Activated CD4-positive, CD25-positive, alpha-beta regulatory T cell treated with anti-CD3 and anti-CD28 coated beads, Interleukin-2, amount 50 U/mL, for 72 hours (primary cell): Measurements from ENCODE around the gene ARHGEF1.

Experiments
- DNase-seq: peaks from one replicate; pipeline ENCODE4 v3.0.0; 2021

The ARHGEF1 gene

GRCh38 chr19:41886761-41887710 lies 4.1 kb downstream of the ARHGEF1 start:
- DNase-seq, result peak; percentile 66

- peak; percentile 74 for DNase-seq
Measured at GRCh38 chr19:41887711-41888382, 4.9 kb downstream of the ARHGEF1 start.

GRCh38 chr19:41888926-41889325 lies 5.9 kb downstream of the ARHGEF1 start:
- DNase-seq, result no peak

- DNase-seq, result no peak
Measured at GRCh38 chr19:41889896-41890295, 6.9 kb downstream of the ARHGEF1 start.

- no peak for DNase-seq
Measured at GRCh38 chr19:41890936-41891335, 8.0 kb downstream of the ARHGEF1 start.

GRCh38 chr19:41892173-41892902 lies 9.4 kb downstream of the ARHGEF1 start:
- no peak for DNase-seq

- DNase-seq, result no peak
Measured at GRCh38 chr19:41893899-41894298, 10.9 kb downstream of the ARHGEF1 start.

- no peak for DNase-seq
Measured at GRCh38 chr19:41894350-41894749, 11.4 kb downstream of the ARHGEF1 start.

GRCh38 chr19:41895745-41896580 lies 13.0 kb downstream of the ARHGEF1 start:
- no peak for DNase-seq

- DNase-seq, result no peak
Measured at GRCh38 chr19:41896581-41896942, 13.6 kb downstream of the ARHGEF1 start.

- no peak for DNase-seq
Measured at GRCh38 chr19:41897181-41897580, 14.2 kb downstream of the ARHGEF1 start.

GRCh38 chr19:41897820-41898219 lies 14.8 kb downstream of the ARHGEF1 start:
- DNase-seq, result no peak

- DNase-seq, result no peak
Measured at GRCh38 chr19:41898235-41898634, 15.3 kb downstream of the ARHGEF1 start.

GRCh38 chr19:41901707-41902360 lies 18.9 kb downstream of the ARHGEF1 start:
- no peak for DNase-seq

GRCh38 chr19:41902594-41902993 lies 19.6 kb downstream of the ARHGEF1 start:
- DNase-seq, result no peak

- no peak for DNase-seq
Measured at GRCh38 chr19:41903193-41903953, 20.4 kb downstream of the ARHGEF1 start.

GRCh38 chr19:41904118-41904870 lies 21.3 kb downstream of the ARHGEF1 start:
- DNase-seq, result no peak

- DNase-seq, result no peak
Measured at GRCh38 chr19:41905273-41906002, 22.5 kb downstream of the ARHGEF1 start.

- no peak for DNase-seq
Measured at GRCh38 chr19:41906271-41906670, 23.3 kb downstream of the ARHGEF1 start.
